ENCODE results near the gene PI16. TPM values are rescaled to one million over a fixed set of nuclear protein-coding genes. Genes with fewer than 3 reads are reported as not detected.

Gene PI16
- polyA plus RNA-seq, 1 donor from 2014 or later: not detected

DNA sequence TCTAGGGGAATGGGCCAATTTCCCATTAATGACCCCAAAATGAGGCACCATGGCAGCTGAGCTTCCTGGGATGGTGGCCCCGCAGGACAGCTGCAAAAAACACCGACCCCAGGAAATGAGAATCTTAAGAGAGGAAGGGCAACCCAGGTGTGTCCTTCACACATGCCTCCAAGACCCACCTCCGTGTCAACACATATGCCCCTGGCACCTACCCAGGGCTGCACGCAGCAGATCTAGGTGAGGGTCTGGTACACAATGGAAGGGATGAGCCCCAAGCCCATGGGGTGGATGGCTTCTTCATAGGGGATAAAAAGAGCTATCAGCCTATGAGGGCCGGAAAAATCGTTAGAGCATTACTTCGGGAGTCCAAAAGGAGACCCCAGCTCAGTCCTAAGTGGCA, 22.0 kb downstream of the PI16 start:
- no peak for TF ChIP-seq EP300 (conservative IDR thresholded peaks at IDR 0.05; ENCODE audit: poor library complexity, severe bottlenecking)
- no peak for TF ChIP-seq EZH2 (IDR thresholded peaks at IDR 0.05; ENCODE audit: borderline replicate concordance, insufficient read depth, low read length, poor library complexity, severe bottlenecking)
- no peak for TF ChIP-seq RAD21 (conservative IDR thresholded peaks at IDR 0.05)
- TF ChIP-seq, protein P1, sequence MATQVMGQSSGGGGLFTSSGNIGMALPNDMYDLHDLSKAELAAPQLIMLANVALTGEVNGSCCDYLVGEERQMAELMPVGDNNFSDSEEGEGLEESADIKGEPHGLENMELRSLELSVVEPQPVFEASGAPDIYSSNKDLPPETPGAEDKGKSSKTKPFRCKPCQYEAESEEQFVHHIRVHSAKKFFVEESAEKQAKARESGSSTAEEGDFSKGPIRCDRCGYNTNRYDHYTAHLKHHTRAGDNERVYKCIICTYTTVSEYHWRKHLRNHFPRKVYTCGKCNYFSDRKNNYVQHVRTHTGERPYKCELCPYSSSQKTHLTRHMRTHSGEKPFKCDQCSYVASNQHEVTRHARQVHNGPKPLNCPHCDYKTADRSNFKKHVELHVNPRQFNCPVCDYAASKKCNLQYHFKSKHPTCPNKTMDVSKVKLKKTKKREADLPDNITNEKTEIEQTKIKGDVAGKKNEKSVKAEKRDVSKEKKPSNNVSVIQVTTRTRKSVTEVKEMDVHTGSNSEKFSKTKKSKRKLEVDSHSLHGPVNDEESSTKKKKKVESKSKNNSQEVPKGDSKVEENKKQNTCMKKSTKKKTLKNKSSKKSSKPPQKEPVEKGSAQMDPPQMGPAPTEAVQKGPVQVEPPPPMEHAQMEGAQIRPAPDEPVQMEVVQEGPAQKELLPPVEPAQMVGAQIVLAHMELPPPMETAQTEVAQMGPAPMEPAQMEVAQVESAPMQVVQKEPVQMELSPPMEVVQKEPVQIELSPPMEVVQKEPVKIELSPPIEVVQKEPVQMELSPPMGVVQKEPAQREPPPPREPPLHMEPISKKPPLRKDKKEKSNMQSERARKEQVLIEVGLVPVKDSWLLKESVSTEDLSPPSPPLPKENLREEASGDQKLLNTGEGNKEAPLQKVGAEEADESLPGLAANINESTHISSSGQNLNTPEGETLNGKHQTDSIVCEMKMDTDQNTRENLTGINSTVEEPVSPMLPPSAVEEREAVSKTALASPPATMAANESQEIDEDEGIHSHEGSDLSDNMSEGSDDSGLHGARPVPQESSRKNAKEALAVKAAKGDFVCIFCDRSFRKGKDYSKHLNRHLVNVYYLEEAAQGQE (IDR thresholded peaks at IDR 0.05; ENCODE audit: borderline replicate concordance): no peak
- no peak for TF ChIP-seq SMC3 (conservative IDR thresholded peaks at IDR 0.05; ENCODE audit: poor library complexity)
- TF ChIP-seq TAF1 (IDR thresholded peaks at IDR 0.05; ENCODE audit: low read depth): no peak
- no peak for TF ChIP-seq POLR2AphosphoS5 (IDR thresholded peaks at IDR 0.05)
- no peak for TF ChIP-seq MXI1 (conservative IDR thresholded peaks at IDR 0.05; ENCODE audit: poor library complexity, severe bottlenecking)
- Histone ChIP-seq H3K36me3 (ENCODE audit: insufficient read depth, low read length) (no peaks in the 10 kb centered on the region), H2AFZ (ENCODE audit: low read depth, low read length) (no peak overlapping the region), H3K79me2 (replicated peaks; ENCODE audit: insufficient read depth, low read length) (peaks cover 7% of the 10 kb centered on the region), H3K9me2 (ENCODE audit: insufficient read depth, low read length) (no peaks in the 10 kb centered on the region), H3K4me2 (ENCODE audit: low read length) (no peak overlapping the region), H3K27ac (ENCODE audit: low read length) (no peak overlapping the region), H3K9ac (ENCODE audit: low read length) (no peak overlapping the region), H4K20me1 (ENCODE audit: insufficient read depth) (peaks cover 3% of the 10 kb centered on the region), H3K9me3 (ENCODE audit: low read length) (no peaks in the 10 kb centered on the region), H3K27me3 (ENCODE audit: insufficient read depth, low read depth, low read length) (no peaks in the 10 kb centered on the region), H3F3A (ENCODE audit: insufficient read depth, low read length, poor library complexity, severe bottlenecking) (no peaks in the 10 kb centered on the region), H3K4me3 (ENCODE audit: low read length) (no peak overlapping the region)

GRCh38 chr6:36976931-36977330, 22.4 kb downstream of the PI16 start:
- TF ChIP-seq, protein P1 (IDR thresholded peaks at IDR 0.05; ENCODE audit: borderline replicate concordance): no peak
- TF ChIP-seq SMC3 (conservative IDR thresholded peaks at IDR 0.05; ENCODE audit: poor library complexity) (no peak), RAD21 (conservative IDR thresholded peaks at IDR 0.05) (no peak), EZH2 (IDR thresholded peaks at IDR 0.05; ENCODE audit: borderline replicate concordance, insufficient read depth, low read length, poor library complexity, severe bottlenecking) (no peak), CTCF (IDR thresholded peaks at IDR 0.05; ENCODE audit: poor library complexity, severe bottlenecking) (no peak), TAF1 (IDR thresholded peaks at IDR 0.05; ENCODE audit: low read depth) (no peak), EP300 (conservative IDR thresholded peaks at IDR 0.05; ENCODE audit: poor library complexity, severe bottlenecking) (no peak), POLR2AphosphoS5 (IDR thresholded peaks at IDR 0.05) (no peak), MXI1 (conservative IDR thresholded peaks at IDR 0.05; ENCODE audit: poor library complexity, severe bottlenecking) (no peak)

More at GRCh38 chr6:36976931-36977330, 22.4 kb downstream of the PI16 start:
- H3K36me3 ChIP-seq (ENCODE audit: insufficient read depth, low read length): no peaks in the 10 kb centered on the region
- H3F3A ChIP-seq (ENCODE audit: insufficient read depth, low read length, poor library complexity, severe bottlenecking): no peaks in the 10 kb centered on the region
- H3K9me2 ChIP-seq (ENCODE audit: insufficient read depth, low read length): no peaks in the 10 kb centered on the region
- H3K4me3 ChIP-seq (ENCODE audit: low read length): no peak overlapping the region
- H3K79me2 ChIP-seq (replicated peaks; ENCODE audit: insufficient read depth, low read length): peaks cover 12% of the 10 kb centered on the region
- H2AFZ ChIP-seq (ENCODE audit: low read depth, low read length): no peak overlapping the region
- no peak overlapping the region for H3K27ac ChIP-seq (ENCODE audit: low read length)
- no peak overlapping the region for H3K4me2 ChIP-seq (ENCODE audit: low read length)
- H3K27me3 ChIP-seq (ENCODE audit: insufficient read depth, low read depth, low read length): no peaks in the 10 kb centered on the region
- no peaks in the 10 kb centered on the region for H3K9me3 ChIP-seq (ENCODE audit: low read length)
- no peak overlapping the region for H3K9ac ChIP-seq (ENCODE audit: low read length)
- H4K20me1 ChIP-seq (ENCODE audit: insufficient read depth): peaks cover 7% of the 10 kb centered on the region

Measured in neural cell (in vitro differentiated cells).